GM10847 (cell line): Measurements from ENCODE around the gene RGS13.

Source experiments
- POLR2A ChIP-seq: IDR thresholded peaks from 2 replicates; pipeline ENCODE4 v1.6.1; 2011; ENCODE audit not compliant: insufficient read length; ENCODE audit errors: extremely low read depth

Gene RGS13

DNA sequence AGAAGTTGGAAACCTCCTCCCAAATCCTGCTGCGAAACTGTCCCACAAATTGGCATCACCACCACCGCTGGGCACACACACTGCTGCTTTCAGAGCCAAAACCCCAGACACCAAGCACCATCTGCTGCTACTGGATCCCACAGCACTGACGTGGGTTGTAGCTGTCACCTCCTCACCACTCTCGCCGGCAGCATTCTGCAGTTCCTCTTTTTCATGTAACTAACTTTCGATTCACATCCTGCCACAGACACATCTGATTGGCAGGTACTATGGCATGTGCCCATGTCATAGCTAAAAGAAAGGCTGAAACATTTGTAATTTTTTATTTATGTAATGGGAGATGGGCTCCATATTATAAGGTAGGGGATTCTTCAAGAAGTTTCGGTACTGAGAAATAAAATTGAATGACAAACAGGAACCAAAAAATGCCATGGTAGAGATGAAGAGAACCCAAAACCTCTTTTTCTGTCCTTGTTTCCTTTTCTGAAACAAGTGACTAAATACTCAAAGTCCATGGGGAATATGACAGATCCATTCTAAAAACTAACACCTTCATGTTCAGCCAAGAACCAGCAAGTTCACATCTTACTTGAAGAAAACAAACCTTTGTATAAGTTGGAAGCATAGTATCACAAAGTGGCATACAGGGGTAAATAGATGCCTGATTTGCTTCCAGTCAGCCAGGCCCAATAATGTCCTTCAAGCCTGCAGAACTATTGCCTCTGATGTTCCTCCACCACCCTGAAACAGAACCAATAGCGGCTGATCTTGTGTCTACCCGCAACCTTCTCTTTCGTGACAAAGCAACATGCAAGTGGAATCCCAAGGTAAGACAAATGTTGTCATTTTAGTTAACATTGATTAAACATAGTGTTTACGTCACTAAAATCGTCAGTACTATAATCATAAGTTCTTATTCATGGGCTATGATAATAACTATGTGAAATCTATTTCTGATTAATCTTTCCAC, 26.6 kb upstream of the RGS13 start:
- no peak for TF ChIP-seq POLR2A

DNA sequence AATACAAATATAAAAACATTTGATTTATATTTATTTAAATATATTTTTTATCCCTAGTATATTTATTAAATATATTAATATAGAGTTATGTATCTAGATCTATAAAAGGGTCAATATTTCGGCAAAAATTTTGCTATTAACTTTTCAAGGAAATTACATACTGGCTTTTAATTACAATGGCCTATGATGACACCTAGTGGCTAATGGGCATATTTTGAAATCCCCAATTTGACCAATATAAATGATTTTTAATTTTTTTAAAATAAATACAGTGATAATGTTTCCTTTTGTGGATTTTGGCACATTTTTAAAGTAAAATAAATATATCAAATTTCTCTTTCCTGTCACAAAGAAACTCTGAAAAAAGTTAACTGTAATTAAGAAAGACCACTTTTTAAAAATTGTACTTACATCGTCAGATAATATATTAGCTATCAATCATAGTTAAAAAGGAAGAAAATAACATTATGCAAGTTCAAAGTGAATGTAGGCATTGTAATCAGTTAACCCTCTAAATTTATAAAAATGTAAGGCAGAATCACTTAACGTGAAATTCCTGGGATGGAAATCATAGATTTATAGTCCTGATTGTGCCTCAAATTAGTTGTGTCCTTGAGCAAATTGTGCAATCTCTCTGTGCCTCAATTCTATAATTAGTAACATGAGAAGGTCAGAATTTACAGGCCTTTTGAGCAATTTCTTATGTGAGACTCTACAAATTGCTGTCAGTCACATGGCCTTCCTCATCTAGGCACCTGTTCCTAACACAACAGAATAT, 25.6 kb upstream of the RGS13 start:
- TF ChIP-seq POLR2A = no peak

GRCh38 chr1:192615055-192615454, 20.9 kb upstream of the RGS13 start:
- TF ChIP-seq POLR2A = no peak

DNA sequence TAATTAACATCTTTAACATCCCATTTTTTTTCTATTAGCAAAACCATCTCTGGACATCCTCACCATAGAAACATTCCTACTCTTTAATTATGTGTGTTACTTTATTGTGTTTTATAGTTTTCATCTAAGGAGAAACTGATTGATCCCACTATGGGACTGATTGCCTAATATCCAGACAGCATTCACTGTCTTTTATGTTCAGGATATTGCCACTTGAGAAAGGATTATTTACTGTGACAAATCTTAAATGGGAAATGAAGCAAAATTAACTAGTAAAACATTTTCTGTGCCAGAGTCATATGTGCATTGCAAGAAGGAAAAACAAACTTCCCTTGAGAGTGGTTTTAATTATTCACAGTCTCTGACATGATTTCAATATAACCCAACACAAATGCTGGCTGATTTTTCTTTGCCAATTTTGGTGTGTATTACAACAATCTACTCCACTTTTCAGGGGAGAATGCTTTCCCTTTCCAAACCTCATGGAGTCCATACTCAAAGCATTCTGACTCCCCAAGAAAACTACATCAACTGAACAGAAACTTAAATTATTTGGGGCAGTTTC, 15.8 kb upstream of the RGS13 start:
- no peak for TF ChIP-seq POLR2A

DNA sequence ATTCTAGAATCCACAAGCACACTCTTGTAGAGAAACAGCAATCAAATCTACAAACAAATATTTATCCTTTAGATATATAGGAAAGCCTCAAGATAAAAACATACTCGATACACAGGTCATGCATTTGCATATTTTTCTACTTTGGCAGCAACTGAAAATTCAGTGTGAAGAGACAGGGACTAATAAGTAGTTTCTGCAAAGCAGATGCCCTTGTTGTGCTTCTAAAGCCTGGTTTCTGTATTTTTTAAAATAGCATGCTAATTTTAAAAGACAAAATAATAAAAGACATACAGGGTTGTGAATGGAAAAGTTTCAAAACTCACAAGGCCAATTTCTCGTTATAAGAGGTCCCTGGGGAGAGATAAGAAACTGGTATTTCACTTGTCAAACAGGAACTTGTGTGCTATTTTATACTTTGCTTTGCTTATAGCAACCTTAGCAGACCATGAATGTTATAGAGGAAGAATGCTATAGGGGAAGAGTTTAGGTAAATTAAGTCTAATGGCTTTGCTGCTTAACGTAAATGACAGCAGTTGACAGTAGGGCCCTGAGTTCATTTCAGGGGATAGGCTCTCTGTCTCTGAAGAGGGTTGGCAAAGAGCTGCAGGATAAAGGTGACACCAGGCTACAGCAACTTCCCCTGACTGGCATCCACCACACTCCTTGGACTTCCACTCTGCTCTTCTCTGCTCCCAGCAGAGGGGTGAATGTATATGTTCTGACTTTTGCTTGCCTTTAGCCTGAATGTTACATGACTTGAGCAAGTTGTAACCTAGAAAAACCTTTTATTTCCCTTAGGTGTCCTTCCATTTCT, 9.4 kb upstream of the RGS13 start:
- no peak for TF ChIP-seq POLR2A

DNA sequence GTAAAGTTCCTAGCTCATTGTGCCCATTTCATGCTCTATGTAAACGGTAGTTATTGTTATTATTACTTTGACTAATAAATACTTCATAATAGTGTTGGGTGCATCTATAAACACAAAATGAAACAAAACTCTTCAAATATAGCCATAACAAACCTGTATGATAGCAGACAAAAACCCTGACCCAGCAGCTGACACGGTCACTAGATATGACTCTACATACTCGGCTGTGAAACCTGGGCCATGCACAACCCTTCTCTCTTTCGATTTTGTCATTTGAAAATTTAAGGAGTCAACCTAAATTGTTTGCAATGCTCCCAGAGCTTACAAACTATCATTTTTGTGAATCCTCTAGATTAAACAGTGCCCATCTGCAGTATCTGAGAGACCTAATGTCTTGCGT, 8.0 kb upstream of the RGS13 start:
- TF ChIP-seq POLR2A = no peak

DNA sequence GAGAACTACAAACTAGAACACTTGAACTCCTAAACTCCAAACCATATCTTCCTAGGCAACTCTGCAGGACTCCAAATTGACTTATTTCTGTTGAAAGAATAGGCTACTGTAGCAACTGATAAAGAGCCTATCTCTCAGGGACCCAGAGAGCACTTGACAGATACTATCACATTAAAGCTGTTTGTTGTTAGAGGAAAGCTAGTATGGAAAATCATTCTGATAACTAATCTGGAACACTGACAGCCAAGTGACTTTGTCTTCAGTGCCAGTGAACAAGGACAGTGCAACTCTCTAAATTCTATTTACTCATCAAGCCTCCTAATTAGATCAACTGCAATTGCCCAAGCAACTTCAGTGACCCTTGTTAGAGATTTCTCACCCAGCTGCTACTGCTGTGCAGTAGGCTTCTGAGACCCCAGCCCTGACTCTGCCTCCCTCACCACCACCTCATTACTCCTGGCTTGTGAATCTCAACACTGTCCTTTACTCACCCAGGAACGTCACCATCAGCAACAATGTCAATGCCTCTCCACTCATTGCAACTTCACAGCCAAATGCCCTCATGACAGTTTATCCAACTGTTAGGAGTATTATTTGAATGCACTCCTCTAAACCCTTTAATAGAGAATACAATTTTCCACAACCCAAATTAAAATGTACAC, 7.4 kb upstream of the RGS13 start:
- no peak for TF ChIP-seq POLR2A

DNA sequence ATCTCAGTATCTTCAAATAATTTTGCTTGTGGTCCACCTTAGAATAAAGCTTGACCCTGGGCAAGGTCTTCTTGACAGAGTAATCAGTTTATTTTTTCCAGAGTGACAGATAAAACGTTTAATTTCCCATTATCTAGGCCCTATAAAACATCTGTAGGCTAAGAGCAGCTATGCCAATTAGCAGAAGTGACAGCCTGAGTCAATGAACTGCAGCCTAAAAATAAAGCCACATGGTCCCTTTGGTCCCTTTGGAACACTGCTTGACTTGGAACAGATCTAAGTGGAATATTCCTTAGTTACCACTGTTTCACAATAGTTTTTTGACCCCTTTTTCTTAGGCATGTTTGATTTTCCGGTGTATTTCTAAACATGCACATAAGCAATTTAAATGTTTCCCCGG, 6.3 kb upstream of the RGS13 start:
- no peak for TF ChIP-seq POLR2A

DNA sequence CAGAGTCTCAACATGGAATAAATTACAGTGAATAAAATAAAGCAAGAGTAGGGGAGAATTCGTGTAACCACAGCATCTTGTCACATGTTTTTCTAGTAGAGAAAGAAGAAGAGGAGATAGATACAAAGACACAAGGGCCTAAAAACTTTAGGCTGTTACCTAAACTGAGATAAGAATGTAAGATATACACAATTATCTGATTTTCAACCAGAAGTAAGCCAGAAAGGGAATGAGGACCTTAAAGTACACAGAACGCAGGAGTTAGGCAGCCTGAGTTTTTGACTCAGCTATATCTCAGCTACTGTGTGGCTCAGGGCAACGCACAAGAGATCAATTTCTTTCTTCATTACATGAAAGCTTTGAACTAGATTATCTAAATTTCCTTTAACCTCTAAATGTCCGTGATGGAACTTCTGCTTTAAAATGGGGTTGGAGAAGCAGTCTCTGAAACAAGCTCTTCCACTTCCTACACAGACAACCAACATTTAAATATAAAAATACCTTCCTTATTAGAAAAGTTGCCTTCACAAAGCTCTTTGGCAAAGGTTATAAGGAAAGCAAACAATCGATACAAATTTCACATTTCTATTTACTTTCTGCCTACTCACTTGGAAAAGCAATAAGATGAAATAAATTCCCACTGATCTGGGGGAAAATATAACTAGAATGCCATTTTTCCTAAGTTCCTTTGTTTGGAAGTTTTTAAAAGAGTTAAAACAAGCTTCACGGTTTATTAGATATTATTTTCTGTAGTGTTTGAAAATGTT, 5.2 kb upstream of the RGS13 start:
- no peak for TF ChIP-seq POLR2A

GRCh38 chr1:192631749-192632148, 4.2 kb upstream of the RGS13 start:
- no peak for TF ChIP-seq POLR2A

DNA sequence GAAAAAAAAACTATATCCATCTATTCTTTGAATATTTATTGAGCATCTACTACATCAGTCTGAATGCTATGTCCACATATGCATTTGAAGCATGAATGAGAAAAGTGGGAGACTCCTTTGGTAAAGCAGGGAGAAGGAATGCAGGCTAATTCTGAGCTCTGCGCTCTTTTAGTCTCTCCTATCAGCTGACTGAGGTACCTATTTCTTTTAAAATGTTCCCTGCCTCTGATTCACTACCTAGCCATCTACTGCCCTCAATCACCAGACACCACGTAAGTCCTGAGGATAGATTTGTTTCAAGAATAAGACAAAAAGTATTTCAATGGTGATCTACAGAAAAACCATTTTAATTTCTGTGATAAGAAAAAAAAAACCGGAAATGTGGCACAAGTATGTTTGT, 3.8 kb upstream of the RGS13 start:
- no peak for TF ChIP-seq POLR2A

- no peak for TF ChIP-seq POLR2A
These were observed 3.1 kb upstream of the RGS13 start for GRCh38 chr1:192632641-192633532.

- TF ChIP-seq POLR2A = no peak
These were observed 2.3 kb upstream of the RGS13 start for GRCh38 chr1:192633533-192634253.

DNA sequence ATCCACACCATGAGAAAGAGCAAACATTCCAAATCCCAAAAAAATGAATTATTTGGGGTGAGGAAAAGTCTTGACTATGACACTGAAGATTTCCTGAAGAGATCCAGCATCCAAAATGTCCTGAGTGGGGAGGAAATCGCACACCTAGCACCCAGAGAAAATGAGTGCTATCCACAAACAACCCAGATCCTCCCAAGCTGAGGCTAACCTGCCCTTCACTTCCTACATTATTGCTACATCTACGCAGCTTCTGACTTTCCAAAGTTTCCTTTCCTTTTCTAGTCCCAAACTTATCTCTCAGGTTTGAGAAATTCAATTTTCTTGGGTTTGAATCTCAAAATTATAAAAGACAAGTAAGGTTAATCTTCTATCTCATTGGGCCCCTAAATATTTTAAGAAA, 906 bp upstream of the RGS13 start:
- no peak for TF ChIP-seq POLR2A
